ENCODE results near the gene FADS1.

The FADS1 gene

GRCh38 chr11:61780581-61781162, 36.1 kb downstream of the FADS1 start:
- in situ Hi-C loops (cut with HindIII; ENCODE audit: low sequenced_read_pairs), result no loop called here

GRCh38 chr11:61779666-61780525, 36.9 kb downstream of the FADS1 start:
- in situ Hi-C loops (cut with HindIII; ENCODE audit: low sequenced_read_pairs), result no loop called here

GRCh38 chr11:61778920-61779650, 37.7 kb downstream of the FADS1 start:
- in situ Hi-C loops (cut with HindIII; ENCODE audit: low sequenced_read_pairs), result no loop called here

GRCh38 chr11:61778357-61778886, 38.4 kb downstream of the FADS1 start:
- in situ Hi-C loops (cut with HindIII; ENCODE audit: low sequenced_read_pairs), result no loop called here

GRCh38 chr11:61777234-61778090, 39.3 kb downstream of the FADS1 start:
- in situ Hi-C loops (cut with HindIII; ENCODE audit: low sequenced_read_pairs), result no loop called here

DNA sequence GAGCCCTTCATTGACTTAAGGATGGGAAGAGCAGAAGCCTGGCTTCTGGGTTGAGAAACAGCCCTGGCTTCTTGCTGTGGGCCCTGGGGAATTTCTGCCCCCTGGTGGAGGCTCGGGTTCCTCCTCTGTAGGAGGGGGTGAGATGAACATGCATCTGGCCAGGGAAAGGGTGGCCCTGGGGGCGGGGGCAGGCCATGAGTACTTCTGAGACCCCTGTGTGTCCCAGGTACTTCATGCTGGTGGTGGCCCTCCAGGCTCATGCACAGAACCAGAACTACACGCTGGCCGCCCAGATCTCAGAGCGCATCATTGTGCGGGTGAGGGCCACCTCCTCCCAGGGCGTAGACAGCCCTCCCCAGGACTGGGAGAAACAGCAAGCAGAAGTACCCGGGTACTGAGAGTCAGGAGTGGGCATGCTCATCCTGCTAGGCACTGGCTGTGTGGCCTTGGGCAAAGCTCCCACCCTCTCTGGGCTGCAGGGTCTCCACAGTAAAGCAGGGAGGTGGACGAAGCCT, 40.2 kb downstream of the FADS1 start:
- in situ Hi-C loops (cut with HindIII; ENCODE audit: low sequenced_read_pairs), result no loop called here

GRCh38 chr11:61775606-61776554, 40.9 kb downstream of the FADS1 start:
- in situ Hi-C loops (cut with HindIII; ENCODE audit: low sequenced_read_pairs), result no loop called here

DNA sequence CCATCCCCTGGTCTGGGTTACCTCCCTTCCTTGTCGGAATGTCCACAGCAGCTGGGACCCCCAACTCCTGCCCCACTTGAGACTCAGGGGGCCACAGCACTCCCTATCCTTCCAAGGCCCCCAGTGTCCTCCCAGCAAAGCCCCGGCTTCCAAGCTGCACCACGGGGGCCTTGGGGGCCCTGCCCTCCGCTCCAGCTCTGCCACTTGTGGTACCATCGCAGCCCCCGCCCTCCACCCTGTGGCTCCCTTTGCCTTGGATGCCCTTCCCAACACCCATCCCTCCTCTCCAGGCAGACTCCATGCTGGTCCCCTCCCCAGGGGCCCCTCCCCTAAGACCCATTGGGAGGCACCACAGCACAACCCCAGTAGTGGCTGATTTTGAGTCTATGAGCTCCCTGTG, 41.7 kb downstream of the FADS1 start:
- in situ Hi-C loops (cut with HindIII; ENCODE audit: low sequenced_read_pairs), result no loop called here

DNA sequence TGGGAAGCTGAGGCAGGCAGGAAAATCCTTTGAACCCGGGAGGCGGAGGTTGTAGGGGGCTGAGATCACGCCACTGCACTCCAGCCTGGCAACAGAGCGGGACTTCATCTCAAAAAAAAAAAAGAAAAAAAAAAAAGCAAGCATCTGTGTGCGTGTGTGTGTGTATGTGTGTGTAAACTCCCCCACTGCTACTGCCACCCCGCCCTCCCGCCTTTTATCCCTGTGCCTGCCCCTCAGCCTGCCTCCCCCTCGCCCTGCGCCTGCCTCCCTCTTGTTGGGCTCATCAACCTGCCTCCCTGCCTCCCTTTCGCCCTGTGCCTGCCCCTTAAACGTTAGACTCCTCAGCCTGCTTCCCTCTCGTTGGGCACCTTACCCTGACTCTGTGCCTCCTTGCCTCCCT, 42.4 kb downstream of the FADS1 start:
- in situ Hi-C loops (cut with HindIII; ENCODE audit: low sequenced_read_pairs), result no loop called here

GRCh38 chr11:61773809-61774208, 43.0 kb downstream of the FADS1 start:
- in situ Hi-C loops (cut with HindIII; ENCODE audit: low sequenced_read_pairs), result no loop called here

DNA sequence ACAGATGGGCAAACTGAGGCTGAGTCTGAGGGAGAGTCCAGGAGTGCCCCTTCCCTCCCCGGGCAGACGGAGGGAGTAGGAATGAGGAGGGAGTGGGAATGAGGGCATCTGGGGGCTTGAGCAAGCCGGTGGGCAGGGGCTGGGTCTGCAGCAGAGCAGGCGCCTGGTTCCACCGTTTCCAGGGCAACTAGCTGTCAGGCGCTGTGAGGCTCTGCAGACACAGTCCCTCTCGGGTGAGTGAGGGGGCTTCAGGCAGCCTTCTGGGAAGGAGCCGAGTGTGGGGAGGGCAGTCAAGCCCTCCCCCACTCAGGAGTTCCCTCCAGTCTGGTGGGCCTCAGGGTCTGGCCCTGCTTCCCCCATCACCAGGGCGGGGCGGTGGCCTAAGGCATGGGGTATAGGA, 43.4 kb downstream of the FADS1 start:
- in situ Hi-C loops (cut with HindIII; ENCODE audit: low sequenced_read_pairs), result no loop called here

- in situ Hi-C loops (cut with HindIII; ENCODE audit: low sequenced_read_pairs), result no loop called here
Measured at GRCh38 chr11:61771985-61772455, 44.8 kb downstream of the FADS1 start.

DNA sequence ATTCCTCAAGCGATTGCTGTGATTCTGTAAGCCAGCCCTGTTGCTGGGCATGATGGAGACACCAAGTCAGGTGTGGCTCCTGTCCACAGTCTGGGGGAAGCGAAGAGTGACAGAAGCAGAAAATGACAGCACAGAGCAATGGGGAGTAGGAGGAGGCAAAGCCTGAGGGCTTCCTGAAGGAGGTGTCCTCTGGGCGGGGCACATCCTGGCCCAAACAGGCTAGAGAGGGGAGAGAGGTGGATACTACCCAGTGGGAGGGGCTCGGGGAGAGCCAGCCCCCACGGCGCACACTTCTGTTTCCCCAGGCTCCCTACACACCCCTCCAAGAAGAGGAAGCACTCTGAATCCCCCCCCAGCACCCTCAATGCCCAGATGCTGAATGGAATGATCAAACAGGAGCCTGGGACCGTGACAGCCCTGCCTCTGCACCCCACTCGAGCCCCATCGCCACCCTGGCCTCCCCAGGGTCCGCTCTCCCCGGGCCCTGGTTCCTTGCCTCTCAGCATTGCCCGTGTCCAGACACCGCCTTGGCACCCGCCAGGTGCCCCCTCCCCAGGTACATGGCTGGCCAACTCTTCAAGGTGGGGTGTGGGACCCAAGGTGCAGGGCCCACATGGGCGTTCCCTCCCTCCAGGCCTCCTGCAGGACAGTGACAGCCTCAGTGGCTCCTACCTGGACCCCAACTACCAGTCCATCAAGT, 45.5 kb downstream of the FADS1 start:
- in situ Hi-C loops (cut with HindIII; ENCODE audit: low sequenced_read_pairs), result no loop called here

DNA sequence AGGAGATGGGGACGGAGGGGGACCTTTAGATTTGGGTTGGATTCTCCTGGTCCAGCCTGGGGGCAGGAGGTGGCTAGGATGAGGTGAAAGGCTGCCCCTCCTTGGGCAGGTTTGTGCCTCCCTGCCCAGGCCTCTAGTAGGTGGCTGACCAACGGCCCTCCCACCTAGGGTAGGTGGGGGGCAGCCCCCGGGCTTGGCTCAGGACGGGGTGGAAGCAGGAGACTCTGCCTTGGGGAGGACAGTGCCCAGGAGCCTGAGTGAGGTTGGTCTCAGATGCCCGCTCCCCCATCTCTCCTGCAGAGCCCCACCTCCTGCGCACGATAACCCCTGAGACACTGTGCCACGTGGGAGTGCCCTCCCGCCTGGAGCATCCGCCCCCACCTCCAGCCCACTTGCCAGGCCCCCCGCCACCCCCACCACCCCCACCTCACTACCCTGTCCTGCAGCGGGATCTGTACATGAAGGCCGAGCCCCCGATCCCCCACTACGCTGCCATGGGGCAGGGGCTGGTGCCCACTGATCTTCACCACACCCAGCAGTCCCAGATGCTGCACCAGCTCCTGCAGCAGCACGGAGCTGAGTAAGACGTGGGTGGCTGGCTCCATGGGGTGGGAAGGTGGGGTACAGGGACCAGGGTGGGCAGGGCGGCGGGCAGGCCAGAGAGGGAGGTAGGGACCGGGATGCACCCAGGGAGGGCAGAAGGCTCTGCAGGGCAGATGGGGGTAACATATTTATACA, 46.7 kb downstream of the FADS1 start:
- in situ Hi-C loops (cut with HindIII; ENCODE audit: low sequenced_read_pairs), result no loop called here

- in situ Hi-C loops (cut with HindIII; ENCODE audit: low sequenced_read_pairs), result no loop called here
Measured at GRCh38 chr11:61769169-61769920, 47.5 kb downstream of the FADS1 start.

DNA sequence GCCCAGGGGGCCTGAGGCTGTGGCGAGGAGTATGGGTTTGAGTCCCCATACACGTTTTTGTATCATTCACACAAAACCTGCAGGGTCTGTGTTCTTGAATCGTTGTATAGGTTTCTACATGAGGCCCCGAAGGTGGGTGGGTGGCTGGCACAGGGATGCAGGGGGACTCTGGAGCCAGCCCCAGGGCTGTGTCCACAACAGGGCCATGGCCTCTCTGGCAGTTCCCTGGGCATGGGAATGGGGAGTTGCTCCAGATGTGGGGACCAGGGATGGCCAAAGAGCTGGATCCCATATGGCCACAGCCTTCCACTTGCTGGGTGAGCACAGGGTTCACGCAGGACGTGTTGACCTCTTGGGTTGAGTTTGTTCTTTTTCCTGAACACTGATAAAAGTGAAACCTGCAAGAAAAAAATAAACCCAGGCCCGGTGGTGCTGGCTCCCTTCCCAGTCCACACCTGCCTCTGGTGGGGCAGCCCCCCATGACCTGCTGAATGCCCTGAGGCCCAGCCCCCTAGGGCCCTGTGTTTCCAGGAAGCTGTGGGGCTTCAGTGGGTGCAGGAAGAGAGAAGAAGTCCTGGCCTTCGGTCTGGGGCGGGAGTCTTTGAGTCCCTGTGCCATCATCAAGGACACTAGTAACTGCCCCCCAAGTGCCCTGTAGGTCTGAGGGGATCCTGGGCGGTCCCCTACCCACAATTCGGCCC, 48.3 kb downstream of the FADS1 start:
- in situ Hi-C loops (cut with HindIII; ENCODE audit: low sequenced_read_pairs), result no loop called here
